A204.1 (cell line): ENCODE results near the gene POLR2J.
"Not testable (repeated sequence)": the region's sequence is repeated elsewhere in the genome, so short reads cannot be mapped to it uniquely, and the experiment has no call there.

Experiments
- FAIRE-seq: peaks from 2 replicates; lab custom pipeline; 2012; peaks lifted over from hg19 to GRCh38; lab: Jason Lieb, UNC

The POLR2J gene

DNA sequence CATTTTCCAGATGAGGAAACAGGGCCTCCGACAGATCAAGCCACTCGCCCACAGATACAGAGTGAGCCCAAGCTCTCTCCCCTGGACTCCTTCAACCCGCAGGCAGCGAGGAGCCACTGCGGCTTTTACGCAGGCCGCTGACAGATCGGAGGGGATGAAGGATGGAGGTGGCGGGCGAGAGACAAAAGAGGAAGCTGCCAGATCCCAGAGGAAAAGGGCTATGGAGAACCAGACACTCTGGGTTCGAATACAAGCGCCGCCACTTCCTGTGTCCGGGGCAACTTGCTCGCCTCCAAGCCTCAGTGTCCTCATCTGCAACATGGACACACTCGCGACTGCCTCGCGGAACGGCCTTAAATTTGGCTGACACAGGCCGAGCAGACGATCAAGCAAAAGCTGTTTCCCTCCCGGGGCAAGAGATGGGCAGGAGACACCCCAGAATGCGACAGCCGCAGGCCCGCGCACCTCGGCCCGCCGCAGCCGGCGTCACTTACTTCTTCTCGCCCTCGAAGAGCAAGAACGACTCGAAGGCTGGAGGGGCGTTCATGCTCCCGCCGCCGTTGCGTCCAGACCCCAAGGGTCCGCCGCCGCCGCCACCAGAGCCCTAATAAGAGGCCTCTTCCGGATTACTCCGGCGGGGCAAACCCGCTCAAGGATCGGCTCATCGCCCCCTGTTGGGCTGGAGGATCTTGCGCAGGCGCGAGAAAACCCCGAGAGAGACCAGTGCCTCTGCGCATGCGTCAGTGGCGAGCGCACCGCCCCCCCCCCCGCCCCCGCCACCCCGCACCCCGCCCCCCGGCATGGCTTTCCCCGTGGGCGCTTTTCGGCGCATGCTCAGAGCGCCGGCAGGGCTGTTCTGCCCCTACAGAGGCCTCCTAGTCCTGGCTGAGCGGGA lies at the start of gene POLR2J:
Gene POLR2J, minus strand, starts transcription at position 609 of the 895 bp plus-strand sequence. Its CDS starts 62 bp downstream, at position 547.
- not testable (repeated sequence) for FAIRE-seq

DNA sequence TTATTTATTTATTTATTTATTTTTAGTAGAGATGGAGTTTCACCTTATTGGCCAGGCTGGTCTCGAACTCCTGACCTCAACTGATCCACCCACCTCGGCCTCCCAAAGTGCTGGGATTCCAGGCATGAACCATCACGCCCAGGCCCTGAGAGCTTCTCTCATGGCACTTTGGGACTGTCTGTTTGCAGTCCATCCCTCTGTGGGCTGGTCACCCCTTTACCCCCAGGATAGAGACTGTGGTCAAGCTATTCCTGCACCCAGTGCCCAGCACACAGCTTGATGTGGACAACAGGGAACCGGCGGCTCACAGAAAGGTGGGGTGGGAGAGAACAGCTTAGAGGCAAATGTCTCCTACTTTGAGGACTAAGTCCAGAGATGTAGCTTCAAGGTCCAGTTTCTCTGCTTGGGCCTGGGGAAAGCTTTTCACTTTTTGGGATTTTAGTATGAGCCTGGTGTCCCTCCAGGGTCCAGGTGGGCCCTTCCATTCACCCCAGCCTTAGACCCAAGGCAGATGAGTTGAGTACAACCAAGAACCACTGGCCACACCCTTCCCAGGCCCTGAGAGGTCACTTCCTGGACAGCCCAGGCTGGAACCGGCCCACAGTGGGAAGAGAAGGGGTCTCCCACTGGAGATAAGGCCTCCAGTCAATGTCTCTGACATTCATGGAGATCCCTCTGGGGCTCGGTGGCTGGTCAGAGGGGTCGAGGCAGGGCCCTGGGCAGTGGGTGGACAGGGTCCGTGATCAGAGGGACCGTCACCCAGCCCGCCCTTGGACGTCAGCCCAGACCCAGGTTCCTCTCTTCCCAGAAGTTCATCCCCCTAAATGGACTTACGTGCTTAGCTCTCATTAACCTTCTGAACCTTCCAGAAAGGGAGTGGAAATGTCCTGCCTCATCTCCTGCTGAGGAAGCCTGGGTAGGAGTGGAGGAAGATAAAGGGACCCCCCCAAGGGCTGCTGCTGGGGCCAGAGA lies 49.4 kb upstream of the POLR2J start:
- FAIRE-seq = not testable (repeated sequence)

DNA sequence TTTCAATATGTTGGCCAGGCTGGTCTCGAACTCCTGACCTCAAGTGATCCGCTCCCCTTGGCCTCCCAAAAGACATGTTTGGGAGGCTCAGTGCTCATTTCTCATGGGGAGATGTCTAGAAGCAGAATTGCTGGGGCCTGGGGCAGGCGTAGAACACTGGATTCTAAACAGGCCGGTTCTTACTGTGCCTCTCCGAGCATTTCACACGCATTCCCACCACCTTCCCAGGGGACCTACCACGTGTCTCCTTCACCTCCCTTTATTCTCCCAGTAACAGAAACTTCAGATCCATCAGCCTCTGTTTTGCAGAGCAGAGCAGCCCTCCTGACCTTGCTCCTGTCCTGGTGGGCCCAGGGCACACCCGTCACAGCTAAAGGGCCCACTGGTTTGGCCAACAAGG lies 48.5 kb upstream of the POLR2J start:
- not testable (repeated sequence) for FAIRE-seq

DNA sequence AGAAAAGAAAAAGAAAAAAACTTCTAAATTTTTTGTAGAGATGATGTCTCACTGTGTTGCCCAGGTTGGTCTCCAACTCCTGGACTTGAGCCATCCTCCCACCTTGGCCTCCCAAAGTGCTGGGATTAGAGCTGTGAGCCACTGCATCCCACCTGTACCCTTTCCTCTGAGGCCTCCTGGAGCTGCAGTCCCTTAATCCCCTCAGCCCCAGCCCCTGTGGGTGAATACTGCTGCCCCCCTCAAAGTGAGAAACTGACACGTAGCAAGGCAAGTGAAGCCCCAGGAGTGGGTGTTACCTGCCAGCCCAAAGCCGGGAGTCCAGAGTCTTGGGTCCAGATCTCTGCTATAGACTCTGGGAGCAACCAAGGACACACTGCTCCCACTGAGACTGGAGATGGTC lies 46.1 kb upstream of the POLR2J start:
- not testable (repeated sequence) for FAIRE-seq

DNA sequence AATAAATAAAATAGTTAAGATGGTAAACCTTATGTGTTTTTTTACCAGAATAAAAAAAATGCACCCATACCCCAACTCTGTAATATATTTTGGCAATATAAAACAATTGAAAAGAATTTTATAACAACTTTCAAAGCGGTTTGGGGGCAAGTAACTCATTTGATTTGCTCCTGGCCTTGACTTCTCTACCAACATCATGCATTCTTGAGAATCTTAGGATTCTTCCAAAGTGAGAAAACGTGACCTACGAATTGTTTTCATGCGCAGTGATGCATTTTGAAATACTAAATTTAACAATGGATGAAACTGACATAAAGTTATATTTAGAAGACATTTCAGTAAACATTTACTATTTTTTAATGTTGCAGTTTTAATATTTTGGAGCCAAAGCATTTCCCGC lies 42.1 kb upstream of the POLR2J start:
- not testable (repeated sequence) for FAIRE-seq

DNA sequence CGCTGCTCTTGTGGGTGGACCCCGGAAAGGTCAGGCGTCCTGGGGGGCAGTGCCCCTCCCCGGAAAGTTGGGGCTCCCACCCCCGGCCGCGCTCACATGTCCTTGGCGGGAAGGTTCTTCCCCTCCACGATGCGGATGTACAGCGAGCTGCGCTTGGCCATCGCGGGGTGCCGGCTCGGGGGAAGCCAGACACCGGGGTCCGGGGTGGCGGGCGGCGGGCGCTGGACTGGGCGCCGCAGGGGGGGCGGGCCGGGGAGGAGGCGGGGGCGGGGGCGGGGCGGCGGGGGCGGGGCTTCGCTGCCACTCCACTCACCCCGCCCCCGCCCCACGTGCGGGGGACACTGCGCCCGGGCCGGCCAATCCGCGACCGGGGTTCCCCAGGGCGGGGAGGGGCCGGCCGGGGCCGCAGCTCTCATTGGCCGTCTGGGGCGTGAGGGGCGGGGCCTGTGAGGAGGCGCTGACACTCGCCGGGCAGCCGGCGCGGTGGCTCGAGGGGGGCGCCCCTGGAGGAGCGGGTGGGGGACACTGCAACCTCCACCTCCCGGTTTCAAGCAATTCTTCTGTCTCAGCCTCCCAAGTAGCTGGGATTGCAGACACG lies 38.9 kb upstream of the POLR2J start, which contains the start of gene RASA4B:
Gene RASA4B, minus strand, starts transcription at position 228 of the 598 bp plus-strand sequence. Its CDS starts 67 bp downstream, at position 161.
- not testable (repeated sequence) for FAIRE-seq

DNA sequence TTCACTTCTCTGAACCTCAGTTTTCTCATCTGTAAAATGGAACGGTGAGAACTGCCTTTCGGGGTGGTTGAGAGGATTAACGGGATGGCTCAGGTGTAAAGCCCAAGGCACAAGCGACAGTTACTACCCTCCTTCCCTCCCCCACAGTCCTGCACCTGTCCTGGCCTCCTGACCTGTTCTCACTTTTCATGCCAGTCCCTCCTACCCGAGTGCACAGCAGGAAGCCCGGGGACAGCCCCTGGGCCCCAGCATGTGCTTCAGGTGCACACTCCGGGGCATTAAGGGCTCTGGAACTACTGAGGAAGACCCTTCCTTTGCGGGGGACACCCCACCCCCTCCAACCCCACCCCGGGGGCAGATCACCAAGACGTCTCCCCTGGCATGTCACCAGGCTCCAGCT lies 38.2 kb upstream of the POLR2J start:
- FAIRE-seq = not testable (repeated sequence)

DNA sequence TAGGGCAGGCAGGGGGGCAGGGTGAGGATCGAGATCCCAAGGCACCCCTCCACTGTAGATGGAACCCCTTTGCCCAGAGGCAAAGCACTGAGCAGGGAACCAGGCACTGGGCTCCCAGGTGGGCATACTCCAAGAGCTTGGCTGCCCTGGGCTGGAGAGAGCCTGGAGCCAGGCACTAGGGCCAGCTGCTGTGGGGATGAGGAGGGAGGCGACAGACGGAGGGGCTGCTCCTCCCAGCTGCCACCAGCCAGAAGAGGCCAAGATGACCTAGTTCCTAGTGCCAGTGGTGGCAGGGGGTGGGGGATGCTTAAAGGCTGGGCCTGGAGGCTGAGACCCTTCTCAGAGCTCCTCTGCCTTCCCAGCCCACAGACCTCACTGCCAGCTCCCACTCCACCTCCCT lies 37.2 kb upstream of the POLR2J start:
- FAIRE-seq = not testable (repeated sequence)

DNA sequence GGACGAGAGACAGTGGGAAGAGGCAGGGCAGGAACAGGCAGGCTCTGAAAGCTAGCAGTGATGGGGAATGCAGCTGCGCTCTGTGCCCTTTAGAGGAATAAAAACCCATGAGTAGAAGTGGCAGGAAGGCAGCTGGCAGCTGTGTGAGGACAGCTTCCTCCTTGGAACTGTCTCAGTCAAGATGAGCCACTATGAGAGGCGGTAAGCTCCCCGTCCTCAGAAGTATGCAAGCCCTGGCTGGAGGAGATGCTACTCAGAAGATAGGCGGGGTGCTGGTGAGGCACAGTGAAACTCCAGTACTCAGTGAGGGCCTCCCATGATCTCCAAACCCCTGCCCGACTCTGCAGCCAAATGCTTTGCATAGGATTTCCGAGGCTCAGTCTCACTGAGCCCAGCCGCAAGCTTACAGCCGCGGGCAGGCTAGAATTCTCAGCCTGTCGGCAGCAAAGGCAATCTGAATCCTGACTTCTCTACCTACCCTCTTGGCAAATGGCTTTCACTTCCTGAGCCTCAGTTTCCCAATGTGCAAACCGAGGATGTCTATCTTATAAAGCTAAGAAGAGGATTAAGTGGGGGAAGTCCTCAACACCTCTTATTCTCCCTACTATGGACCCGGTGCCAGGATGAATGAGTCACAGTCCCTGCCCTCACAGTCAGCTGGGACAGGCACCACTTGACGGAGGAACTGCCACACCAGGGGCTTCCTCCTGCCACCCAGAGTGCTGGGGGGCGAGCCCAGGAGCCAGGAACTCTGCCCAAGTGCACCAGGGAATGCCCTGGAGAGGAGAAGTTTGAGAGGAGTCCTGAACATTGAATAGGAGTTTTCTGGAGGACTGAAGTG lies 36.4 kb upstream of the POLR2J start:
- not testable (repeated sequence) for FAIRE-seq

DNA sequence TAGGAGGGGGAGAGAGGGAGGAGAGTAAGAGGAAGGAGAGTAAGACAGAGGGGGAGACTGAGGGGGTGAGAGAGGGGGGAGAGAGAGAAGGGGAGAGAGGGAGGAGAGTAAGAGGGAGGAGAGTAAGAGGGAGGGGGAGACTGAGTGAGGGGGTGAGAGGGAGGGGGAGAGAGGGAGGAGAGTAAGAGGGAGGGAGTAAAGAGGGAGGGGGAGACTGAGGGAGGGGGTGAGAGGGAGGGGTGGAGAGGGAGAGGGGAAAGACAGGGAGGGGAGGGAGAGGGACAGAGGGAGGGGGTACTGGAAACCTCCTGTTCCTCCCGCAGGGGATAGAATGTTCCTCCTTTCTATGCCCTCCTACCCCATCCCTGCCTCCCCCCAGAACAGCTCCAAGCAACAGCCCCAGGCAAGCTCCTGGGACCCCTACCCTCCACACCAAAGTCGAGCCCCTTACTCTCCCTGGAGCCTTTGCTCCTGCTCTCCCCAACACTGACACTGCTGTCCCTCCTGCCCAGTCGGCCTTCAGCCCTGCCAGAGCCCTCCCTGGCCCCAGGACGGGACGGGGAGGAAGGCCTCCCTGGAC lies 34.0 kb upstream of the POLR2J start:
- FAIRE-seq = not testable (repeated sequence)

DNA sequence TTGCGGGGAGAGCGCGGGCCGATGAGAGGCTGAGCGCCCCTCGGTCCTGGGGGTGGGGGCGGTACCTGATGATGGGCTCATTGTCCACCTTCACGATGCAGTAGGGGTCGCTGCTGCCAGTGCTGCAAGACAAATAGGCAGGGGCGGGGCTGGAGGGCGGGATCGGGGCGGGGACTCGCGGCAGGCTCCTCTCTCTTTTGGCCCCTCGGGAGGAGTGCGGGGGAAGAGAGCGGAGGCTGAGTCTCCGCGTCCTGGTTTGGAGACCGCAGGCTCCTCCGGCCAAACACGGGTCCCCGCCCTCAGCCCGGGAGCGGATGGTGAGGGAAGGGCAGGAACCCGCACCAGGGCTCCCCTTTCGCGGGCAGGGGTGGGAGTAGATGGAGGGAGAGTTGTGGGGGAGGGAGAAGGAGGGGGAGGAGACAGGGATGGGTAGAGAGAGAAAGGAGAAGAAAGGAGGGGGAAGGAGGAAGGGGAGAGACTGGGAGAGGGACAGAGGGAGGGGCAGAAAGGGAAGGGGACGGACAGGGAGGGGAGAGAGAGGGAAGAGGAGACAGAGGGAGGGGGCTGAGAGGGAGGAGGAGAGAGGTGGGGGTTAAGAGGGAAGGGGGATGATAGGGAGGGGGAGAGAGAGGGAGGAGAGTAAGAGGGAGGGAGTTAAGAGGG lies 33.3 kb upstream of the POLR2J start:
- not testable (repeated sequence) for FAIRE-seq

DNA sequence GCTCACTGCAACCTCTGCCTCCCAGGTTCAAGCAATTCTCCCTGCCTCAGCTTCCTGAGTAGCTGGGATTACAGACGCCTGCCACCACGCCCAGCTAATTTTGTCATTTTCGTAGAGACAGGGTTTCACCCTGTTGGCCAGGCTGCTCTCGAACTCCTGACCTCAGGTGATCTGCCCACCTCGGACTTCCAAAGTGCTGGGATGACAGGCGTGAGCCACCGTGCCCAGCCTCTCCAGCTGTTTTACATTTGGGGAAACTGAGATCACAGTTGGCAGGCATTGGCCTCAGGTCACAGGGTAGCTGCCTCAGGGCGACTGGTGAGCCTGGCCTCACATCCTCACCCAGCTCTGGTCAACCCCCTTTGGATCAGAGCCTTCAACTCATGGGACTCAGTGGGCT lies 31.9 kb upstream of the POLR2J start:
- not testable (repeated sequence) for FAIRE-seq

DNA sequence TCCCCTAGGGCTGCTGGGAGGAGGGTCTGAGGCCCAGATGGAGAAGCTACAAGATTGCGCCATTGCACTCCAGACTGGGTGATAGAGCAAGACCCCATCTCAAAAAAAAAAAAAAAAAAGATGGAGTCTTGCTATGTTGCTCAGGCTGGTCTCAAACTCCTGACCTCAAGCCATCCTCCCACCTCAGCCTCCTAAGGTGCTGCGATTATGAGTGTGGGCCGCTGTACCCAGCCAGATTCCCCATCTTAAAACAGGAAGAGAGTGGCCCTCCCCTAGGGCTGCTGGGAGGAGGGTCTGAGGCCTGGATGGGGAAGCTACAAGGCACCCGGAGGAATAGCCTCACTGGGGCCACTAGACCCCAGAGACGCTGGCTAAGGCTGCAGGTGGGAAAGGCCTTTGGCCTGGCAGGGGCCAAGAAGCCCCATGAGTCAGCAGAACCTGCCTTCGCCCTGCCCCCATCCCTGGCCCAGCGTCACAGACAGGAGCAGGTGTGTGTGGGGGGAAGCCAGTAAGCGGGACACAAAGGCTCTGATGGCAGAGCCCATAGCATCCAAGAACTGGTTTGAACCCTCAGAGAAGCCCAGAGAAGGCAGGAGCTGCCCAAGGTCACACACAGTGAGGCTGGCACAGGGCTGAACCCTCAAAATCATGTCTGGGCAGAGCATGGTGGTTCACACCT lies 28.8 kb upstream of the POLR2J start:
- not testable (repeated sequence) for FAIRE-seq

DNA sequence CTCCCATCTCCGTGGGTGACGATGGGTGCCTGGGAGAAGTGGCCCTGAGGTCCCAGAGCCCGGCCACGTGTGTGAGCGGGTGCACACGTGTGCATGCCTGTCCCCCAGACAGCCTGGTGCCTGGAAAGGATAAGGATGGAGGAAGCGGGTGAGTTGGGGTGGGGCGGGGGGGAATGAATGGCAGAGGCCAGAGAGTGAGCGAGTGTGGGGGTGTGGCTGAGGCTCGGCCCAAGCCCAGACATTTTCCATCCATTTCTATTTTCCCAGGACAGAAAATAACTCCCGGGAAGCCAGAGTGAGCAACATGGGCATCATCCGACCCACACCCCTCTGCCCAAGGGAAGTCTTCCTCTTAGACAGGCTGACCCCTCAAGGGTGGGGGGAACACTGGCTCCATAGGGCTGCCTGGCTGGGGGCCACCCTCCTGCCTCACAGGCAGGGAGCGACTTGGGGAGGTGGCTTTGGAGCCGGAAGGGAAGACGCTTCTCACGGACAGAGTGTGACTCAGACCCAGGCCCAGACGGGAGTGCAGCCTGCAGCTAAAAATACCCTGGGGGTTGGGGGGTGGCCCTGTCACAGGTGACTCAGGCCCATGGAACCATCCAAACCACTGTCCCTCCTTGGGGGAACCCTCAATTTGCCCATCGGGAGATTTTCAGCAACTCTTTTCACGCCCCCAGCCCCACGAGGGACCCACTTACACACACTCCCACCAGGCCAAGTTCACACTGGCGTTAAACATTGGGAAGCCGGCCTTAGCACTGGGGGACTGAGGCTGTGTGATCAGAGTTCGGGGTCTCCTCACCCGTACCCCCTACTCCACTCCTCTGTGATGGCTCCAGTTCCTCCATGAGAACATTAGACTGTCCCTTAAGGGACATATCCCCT lies 26.8 kb upstream of the POLR2J start:
- FAIRE-seq = not testable (repeated sequence)

DNA sequence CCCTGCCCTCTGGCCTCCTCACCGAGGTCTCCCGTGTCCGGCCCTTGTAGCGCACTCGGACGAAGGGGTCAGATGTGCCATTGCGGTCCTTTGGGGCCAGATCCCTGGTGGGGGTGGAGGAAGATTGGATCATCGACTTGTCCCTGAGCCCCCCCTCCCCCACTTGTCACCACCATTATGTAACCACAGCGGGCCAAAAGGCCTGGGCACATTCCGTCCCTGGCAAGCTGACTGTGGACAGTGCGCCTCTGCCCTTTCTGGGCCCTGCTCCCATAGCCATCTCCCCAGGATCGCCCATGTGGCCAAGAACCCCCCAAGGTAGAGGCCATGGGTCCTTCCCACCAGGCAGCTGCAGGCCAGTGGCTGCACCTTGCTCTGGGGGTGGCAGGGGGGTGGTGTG lies 24.4 kb upstream of the POLR2J start:
- FAIRE-seq = not testable (repeated sequence)

DNA sequence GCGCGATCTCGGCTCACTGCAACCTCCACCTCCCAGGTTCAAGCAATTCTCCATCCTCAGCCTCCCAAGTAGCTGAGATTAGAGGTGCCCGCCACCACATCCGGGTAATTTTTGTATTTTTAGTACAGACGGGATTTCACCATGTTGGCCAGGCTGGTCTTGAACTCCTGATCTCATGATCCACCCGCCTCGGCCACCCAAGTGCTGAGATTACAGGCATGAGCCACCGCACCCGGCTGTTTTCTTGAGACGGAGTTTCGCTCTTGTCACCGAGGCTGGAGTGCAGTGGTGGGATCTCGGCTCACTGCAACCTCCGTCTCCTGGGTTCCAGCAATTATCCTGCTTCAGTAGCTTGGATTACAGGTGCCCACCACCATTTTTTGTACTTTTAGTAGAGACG lies 19.6 kb upstream of the POLR2J start:
- not testable (repeated sequence) for FAIRE-seq

DNA sequence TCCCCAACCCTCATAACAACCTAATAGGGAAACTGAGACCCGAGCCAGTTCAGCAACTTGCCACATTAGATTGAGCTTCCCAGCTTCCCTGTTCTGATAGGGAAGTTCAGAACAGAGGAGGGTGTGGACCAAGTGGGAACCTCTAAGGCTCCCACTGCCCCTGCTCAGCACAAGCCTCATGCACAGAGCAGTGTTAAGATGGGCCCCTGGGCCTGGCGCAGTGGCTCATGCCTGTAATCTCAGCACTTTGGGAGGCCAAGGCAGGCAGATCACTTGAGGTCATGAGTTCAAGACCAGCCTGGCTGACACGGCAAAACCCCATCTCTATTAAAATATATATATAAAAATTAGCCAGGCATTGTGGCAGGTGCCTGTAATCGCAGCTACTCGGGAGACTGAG lies 18.6 kb upstream of the POLR2J start:
- not testable (repeated sequence) for FAIRE-seq

DNA sequence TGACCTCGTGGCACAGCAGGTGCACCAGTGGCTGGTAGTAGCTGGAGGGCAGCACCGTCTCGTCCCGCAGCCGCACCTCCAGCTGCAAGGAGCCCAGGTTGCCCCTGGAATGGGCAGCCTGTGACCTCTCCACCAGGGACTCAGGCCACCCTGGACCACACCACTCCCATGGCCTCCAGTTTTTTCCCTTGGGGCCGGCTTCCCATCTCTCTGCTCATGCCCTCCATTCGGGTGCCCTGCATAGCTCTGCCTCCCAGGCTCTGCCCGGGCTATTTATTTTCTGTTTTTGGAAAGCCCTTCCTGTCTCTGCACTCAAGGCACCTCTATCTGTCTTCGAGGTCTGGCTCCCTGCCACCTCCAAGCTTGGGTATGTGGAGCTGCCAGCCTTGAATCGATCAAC lies 18.1 kb upstream of the POLR2J start:
- FAIRE-seq = not testable (repeated sequence)
